GM10847 (cell line): ENCODE measurements around the gene HOATZ.

Experiments
- POLR2A ChIP-seq: IDR thresholded peaks from 2 replicates; pipeline ENCODE4 v1.6.1; 2011; ENCODE audit not compliant: insufficient read length; ENCODE audit errors: extremely low read depth

The HOATZ gene

DNA sequence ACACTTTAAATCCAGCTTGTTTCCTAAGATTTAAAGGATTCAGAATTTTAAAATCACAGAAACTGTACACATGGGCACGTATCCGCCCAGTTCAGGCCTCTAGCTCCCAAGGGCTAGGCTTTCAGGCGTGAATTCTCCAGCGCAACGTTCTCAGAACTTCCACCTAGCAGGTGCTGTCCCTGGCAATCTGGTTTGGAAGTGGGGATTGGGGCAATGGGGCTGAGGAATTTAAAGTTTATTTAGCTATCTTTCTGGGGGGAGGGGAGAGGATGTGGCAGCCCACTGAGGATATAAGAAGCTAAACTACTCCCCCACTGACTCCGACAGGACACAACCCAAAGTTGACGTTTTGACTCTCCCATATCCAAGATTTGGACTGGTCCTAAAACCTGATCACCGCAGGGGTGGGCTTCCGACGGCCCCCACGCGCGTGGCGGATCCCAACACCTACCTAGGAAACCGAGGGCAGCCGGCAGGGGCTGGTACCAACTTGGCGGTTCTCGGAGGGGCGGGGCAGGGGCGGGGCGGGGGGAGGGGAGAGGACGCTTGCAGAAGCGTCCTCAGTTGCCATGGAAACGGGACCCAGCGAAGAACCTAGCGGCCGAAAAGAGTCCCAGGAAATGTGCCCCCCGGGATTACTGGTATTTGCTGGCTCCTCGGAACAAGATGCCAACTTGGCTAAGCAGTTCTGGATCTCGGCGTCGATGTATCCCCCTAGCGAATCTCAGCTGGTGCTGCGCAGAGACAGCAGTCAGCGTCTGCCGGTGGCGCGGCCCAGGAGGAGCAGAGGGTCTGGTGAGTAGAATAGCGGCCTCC is at the start of gene HOATZ:
TSS of gene HOATZ (plus strand) at position 563 of the 816 bp plus-strand sequence. CDS start at position 570, 7 bp downstream.
- TF ChIP-seq POLR2A, result no peak

DNA sequence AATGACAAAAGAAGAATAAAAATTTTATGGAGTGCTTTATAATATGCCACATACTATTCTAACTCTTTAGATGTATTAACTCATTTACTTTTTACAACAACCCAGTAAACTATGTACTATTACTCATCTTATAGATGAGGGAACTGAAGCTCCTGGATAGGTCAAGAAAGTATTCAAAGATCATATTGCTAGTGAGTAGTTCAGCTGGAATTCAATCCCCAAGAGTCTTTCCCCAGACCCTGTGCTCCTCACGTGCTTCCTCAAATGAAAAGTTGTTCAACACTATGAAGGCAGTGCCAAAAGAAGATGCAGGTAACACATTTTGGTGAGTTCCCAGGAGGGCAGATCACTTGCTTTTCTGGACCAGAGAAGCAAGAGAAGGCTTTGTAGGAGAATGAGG is 49.2 kb upstream of the HOATZ start:
- no peak for TF ChIP-seq POLR2A

GRCh38 chr11:111466615-111467014 is 48.0 kb upstream of the HOATZ start:
- no peak for TF ChIP-seq POLR2A

GRCh38 chr11:111469200-111469599 is 45.4 kb upstream of the HOATZ start:
- TF ChIP-seq POLR2A, result no peak

- no peak for TF ChIP-seq POLR2A
Measured at GRCh38 chr11:111472228-111472627, 42.4 kb upstream of the HOATZ start.

GRCh38 chr11:111474432-111474831 is 40.1 kb upstream of the HOATZ start:
- TF ChIP-seq POLR2A, result no peak

DNA sequence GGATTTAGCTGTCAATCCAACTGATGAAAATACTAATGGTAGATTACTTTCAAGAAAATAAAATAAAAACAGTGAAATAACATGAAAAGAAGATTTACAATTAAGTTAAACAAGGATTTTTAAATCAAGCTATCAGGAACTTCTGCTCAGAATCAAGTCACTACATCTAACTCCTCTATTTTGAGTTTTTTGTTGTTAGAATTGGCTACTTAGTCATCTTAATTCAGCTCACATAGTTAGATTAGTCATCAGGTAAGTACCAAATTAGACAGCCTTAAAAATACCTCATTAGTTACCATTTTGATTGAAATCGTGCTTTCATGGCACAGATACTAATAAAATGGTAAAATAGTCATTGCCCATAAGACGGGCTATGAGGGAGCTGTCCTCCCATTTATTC is 38.2 kb upstream of the HOATZ start:
- TF ChIP-seq POLR2A, result no peak

GRCh38 chr11:111476956-111477355 is 37.6 kb upstream of the HOATZ start:
- TF ChIP-seq POLR2A, result no peak

- TF ChIP-seq POLR2A, result no peak
Measured at GRCh38 chr11:111477898-111478297, 36.7 kb upstream of the HOATZ start.

- TF ChIP-seq POLR2A, result no peak
Measured at GRCh38 chr11:111479666-111480065, 34.9 kb upstream of the HOATZ start.

GRCh38 chr11:111483431-111483830 is 31.1 kb upstream of the HOATZ start:
- TF ChIP-seq POLR2A, result no peak

GRCh38 chr11:111490496-111490895 is 24.1 kb upstream of the HOATZ start:
- TF ChIP-seq POLR2A, result no peak

- no peak for TF ChIP-seq POLR2A
Measured at GRCh38 chr11:111494040-111494439, 20.5 kb upstream of the HOATZ start.

DNA sequence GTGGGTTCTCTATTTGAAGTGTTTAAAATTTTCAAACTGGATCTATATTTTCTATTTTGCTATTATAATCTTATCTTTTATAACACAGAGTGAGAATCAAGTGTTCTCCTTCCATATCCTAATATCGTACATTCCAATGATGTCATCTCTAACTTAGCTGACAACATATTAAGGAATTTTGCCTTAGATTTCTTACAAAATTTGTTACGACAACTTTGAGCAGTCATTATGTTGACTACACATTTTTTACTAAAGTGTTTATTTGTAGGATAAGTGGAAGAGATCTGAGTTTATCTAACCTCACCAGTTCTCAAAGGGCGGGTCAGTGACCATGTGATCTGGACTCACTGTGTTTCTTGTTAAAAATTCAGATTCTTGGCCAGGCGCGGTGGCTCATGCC is 15.1 kb upstream of the HOATZ start:
- TF ChIP-seq POLR2A, result no peak

- TF ChIP-seq POLR2A, result no peak
Measured at GRCh38 chr11:111500481-111500880, 14.1 kb upstream of the HOATZ start.

- no peak for TF ChIP-seq POLR2A
Measured at GRCh38 chr11:111502611-111503010, 12.0 kb upstream of the HOATZ start.

DNA sequence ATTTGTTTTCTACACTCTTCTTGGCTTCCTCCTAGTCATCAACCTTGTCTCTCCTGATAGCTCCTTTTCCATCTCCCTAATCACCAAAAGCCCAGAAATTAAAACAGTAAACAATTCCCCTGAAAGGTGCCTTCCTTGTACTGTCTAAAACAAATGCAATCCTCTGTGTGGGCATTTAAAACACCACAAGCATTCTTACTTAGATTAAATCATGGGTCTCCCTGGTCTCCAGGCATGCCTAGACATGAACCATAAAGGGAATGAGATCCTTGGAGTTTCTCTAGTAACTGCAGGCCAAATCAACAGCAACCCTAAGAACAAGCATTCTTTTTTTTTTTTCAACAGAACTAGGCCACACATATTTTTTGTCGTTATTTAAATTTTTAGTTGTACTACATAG is 4.3 kb upstream of the HOATZ start:
- no peak for TF ChIP-seq POLR2A

DNA sequence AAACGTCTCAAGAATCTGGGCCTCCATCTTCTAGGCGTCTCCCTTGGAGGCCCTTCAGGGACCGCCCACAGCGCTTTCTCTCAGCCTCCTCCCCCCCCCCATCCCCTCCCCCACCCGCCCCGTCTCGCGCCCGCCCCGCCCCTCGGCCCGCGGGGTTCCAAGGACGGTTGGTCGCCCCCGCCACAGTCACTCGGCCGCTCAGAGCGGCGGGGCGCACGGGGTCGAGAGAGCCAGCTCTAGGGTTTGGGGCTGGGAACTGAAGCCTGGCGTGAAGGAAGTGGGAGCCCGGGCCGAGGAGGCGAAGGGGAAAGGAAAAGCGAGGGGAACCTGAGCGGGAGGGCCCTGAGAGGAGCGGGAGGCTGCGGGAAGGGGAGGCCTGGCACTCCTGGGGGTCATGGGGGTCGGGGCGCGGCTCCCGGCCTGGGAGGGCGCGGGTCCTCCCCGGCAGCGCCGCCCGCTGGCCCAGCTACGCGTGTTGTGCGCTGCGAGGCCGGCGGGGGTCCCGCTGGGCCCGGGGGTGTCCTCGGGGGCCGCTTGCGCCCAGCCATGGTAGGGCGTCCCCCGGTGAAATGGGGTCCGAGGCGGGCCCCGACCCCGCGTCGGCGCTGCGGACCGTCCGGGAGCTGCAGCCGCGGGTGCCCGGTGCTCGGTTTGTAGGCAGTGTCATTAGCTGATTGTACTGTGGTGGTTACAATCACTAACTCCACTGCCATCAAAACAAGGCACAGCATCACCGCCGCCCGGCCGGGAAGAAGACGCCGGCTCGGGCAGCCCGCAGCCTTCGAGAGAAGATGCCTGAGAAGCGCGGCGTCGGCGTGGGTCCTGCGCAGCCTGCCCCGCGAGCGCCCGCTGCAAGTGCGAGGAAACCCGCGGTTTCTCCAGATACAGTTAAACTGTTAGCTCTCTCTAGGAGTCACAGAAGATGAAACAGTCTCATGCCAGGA is 2.0 kb upstream of the HOATZ start, which contains the start of gene BTG4:
TSS of gene BTG4 (minus strand) at position 91 of the 944 bp plus-strand sequence. CDS start 13,610 bp downstream, outside the sequence.
- no peak for TF ChIP-seq POLR2A
